T-helper 17 cell (primary cell): Measurements from ENCODE around the gene SLC50A1. TPM values are rescaled to one million over a fixed set of nuclear protein-coding genes. Genes with fewer than 3 reads are reported as not detected.

ENCODE experiments used
- ATAC-seq: fragments of 150-1000 bp; cut with Tn5 transposase; 2 replicates; pipeline ENCODE4 v1.10.0; 2021; ENCODE audit warnings: mild to moderate bottlenecking, moderate library complexity
- DNase-seq, 3 donors: peaks; one replicate each; pipeline versions ENCODE4 v3.0.0 to v3.0.0-alpha.2; 2020 to 2021
- H3K9me3 ChIP-seq: one replicate; pipeline ENCODE4 v1.7.0; 2013; ENCODE audit warnings: low read length, mild to moderate bottlenecking; ENCODE audit not compliant: control insufficient read depth, poor library complexity, severe bottlenecking
- H3K27ac Mint-ChIP-seq: one replicate; pipeline ENCODE4 v1.8.0; 2022; ENCODE audit warnings: mild to moderate bottlenecking, moderate library complexity, mixed read lengths
- H3K27me3 Mint-ChIP-seq: one replicate; pipeline ENCODE4 v1.8.0; 2022; ENCODE audit warnings: mixed read lengths
- H3K36me3 Mint-ChIP-seq: one replicate; pipeline ENCODE4 v1.8.0; 2022; ENCODE audit warnings: low read depth, mixed read lengths
- H3K4me1 Mint-ChIP-seq: one replicate; pipeline ENCODE4 v1.8.0; 2022; ENCODE audit warnings: mild to moderate bottlenecking, mixed read lengths
- H3K4me3 Mint-ChIP-seq: one replicate; pipeline ENCODE4 v1.8.0; 2022; ENCODE audit warnings: mild to moderate bottlenecking, moderate library complexity, mixed read lengths
- total RNA-seq, 4 donors: library from RNA in 2 of 4; stranded (reverse) in 2 of 4; gene quantifications; one replicate each; pipeline ENCODE4 v1.2.3 and lab custom pipeline; 2022 to 2026

The SLC50A1 gene
- total RNA-seq, 2 donors from 2014 or later: 25.6 to 27.8 TPM

- H3K4me1 Mint-ChIP-seq: peaks cover 17% of the 10 kb centered on the region
- peaks cover 26% of the 10 kb centered on the region for H3K27me3 Mint-ChIP-seq
- H3K9me3 ChIP-seq: no peaks in the 10 kb centered on the region
- ATAC-seq (no peak), DNase-seq (no peak)
- no peak overlapping the region for H3K27ac Mint-ChIP-seq
- no peaks in the 10 kb centered on the region for H3K36me3 Mint-ChIP-seq
- no peak overlapping the region for H3K4me3 Mint-ChIP-seq
Measured at GRCh38 chr1:155123801-155124200, 11.9 kb upstream of the SLC50A1 start.

GRCh38 chr1:155124503-155125463 lies 10.9 kb upstream of the SLC50A1 start:
- H3K27me3 Mint-ChIP-seq: peaks cover 36% of the 10 kb centered on the region
- no peak for DNase-seq
- peaks cover 24% of the 10 kb centered on the region for H3K4me1 Mint-ChIP-seq

GRCh38 chr1:155125511-155125945 lies 10.1 kb upstream of the SLC50A1 start:
- Mint-ChIP-seq H3K27me3 (peaks cover 32% of the 10 kb centered on the region), H3K4me1 (peaks cover 26% of the 10 kb centered on the region), H3K4me3 (peak overlapping the region; percentile 45), H3K36me3 (no peaks in the 10 kb centered on the region), H3K27ac (no peak overlapping the region)
- ATAC-seq (no peak), DNase-seq (no peak)
- no peaks in the 10 kb centered on the region for H3K9me3 ChIP-seq

More at GRCh38 chr1:155124503-155125463, 10.9 kb upstream of the SLC50A1 start:
- H3K27ac Mint-ChIP-seq: no peak overlapping the region
- H3K9me3 ChIP-seq: no peaks in the 10 kb centered on the region
- peak overlapping the region; percentile 19 for H3K4me3 Mint-ChIP-seq
- no peak for ATAC-seq
- H3K36me3 Mint-ChIP-seq: no peaks in the 10 kb centered on the region

GRCh38 chr1:155125946-155126555 lies 9.6 kb upstream of the SLC50A1 start:
- H3K27me3 Mint-ChIP-seq: peaks cover 30% of the 10 kb centered on the region
- peak overlapping the region; percentile 94 for H3K4me3 Mint-ChIP-seq
- H3K4me1 Mint-ChIP-seq: peaks cover 31% of the 10 kb centered on the region
- no peaks in the 10 kb centered on the region for H3K36me3 Mint-ChIP-seq
- DNase-seq: no peak
- ATAC-seq: no peak
- H3K27ac Mint-ChIP-seq: no peak overlapping the region
- no peaks in the 10 kb centered on the region for H3K9me3 ChIP-seq

GRCh38 chr1:155126556-155127104 lies 9.0 kb upstream of the SLC50A1 start:
- Mint-ChIP-seq H3K4me1 (peaks cover 31% of the 10 kb centered on the region), H3K36me3 (no peaks in the 10 kb centered on the region), H3K4me3 (peak overlapping the region; percentile 94), H3K27me3 (peaks cover 26% of the 10 kb centered on the region), H3K27ac (peak overlapping the region; percentile 8)
- DNase-seq (no peak), ATAC-seq (peak; percentile 76)
- H3K9me3 ChIP-seq: no peaks in the 10 kb centered on the region

- ATAC-seq: peak; percentile 55
- Mint-ChIP-seq H3K27me3 (peaks cover 26% of the 10 kb centered on the region), H3K4me1 (peaks cover 31% of the 10 kb centered on the region), H3K36me3 (no peaks in the 10 kb centered on the region), H3K27ac (peak within 1 kb of the TSS; percentile 14), H3K4me3 (peak within 1 kb of the TSS; percentile 94)
- peak in 2 of 3 donors; percentile 41 to 43 for DNase-seq
- H3K9me3 ChIP-seq: no peaks in the 10 kb centered on the region
Measured at GRCh38 chr1:155127105-155127966, 8.3 kb upstream of the SLC50A1 start, which contains the start of gene EFNA1. Gene EFNA1 (plus strand): TSS chr1:155127876. CDS start chr1:155127978, 102 bp downstream.

- H3K9me3 ChIP-seq: no peaks in the 10 kb centered on the region
- Mint-ChIP-seq H3K27me3 (peaks cover 26% of the 10 kb centered on the region), H3K27ac (peak overlapping the region; percentile 14), H3K4me3 (peak overlapping the region; percentile 94), H3K4me1 (peaks cover 31% of the 10 kb centered on the region), H3K36me3 (no peaks in the 10 kb centered on the region)
- no peak for DNase-seq
- no peak for ATAC-seq
Measured at GRCh38 chr1:155127967-155128754, 7.5 kb upstream of the SLC50A1 start.

GRCh38 chr1:155128755-155129473 lies 6.7 kb upstream of the SLC50A1 start:
- peaks cover 33% of the 10 kb centered on the region for H3K4me1 Mint-ChIP-seq
- no peaks in the 10 kb centered on the region for H3K9me3 ChIP-seq
- peak overlapping the region; percentile 14 for H3K27ac Mint-ChIP-seq
- peaks cover 26% of the 10 kb centered on the region for H3K27me3 Mint-ChIP-seq
- no peak for DNase-seq
- peak; percentile 24 for ATAC-seq
- peak overlapping the region; percentile 94 for H3K4me3 Mint-ChIP-seq
- H3K36me3 Mint-ChIP-seq: no peaks in the 10 kb centered on the region

- no peaks in the 10 kb centered on the region for H3K36me3 Mint-ChIP-seq
- DNase-seq (no peak), ATAC-seq (no peak)
- peak overlapping the region; percentile 16 for H3K27ac Mint-ChIP-seq
- H3K4me1 Mint-ChIP-seq: peaks cover 40% of the 10 kb centered on the region
- peaks cover 26% of the 10 kb centered on the region for H3K27me3 Mint-ChIP-seq
- H3K9me3 ChIP-seq: no peaks in the 10 kb centered on the region
- peak overlapping the region; percentile 19 for H3K4me3 Mint-ChIP-seq
Measured at GRCh38 chr1:155130272-155131006, 5.2 kb upstream of the SLC50A1 start.

- H3K36me3 Mint-ChIP-seq: peaks cover 2% of the 10 kb centered on the region
- no peaks in the 10 kb centered on the region for H3K9me3 ChIP-seq
- no peak overlapping the region for H3K4me3 Mint-ChIP-seq
- peaks cover 45% of the 10 kb centered on the region for H3K4me1 Mint-ChIP-seq
- no peak overlapping the region for H3K27ac Mint-ChIP-seq
- DNase-seq: no peak
- peaks cover 26% of the 10 kb centered on the region for H3K27me3 Mint-ChIP-seq
- ATAC-seq: no peak
Measured at GRCh38 chr1:155131285-155131684, 4.4 kb upstream of the SLC50A1 start.

- H3K27ac Mint-ChIP-seq: no peak overlapping the region
- peaks cover 23% of the 10 kb centered on the region for H3K27me3 Mint-ChIP-seq
- H3K36me3 Mint-ChIP-seq: peaks cover 2% of the 10 kb centered on the region
- H3K4me3 Mint-ChIP-seq: no peak overlapping the region
- ATAC-seq (no peak), DNase-seq (no peak)
- H3K4me1 Mint-ChIP-seq: peaks cover 44% of the 10 kb centered on the region
- H3K9me3 ChIP-seq: no peaks in the 10 kb centered on the region
Measured at GRCh38 chr1:155131856-155132255, 3.8 kb upstream of the SLC50A1 start.
